Neural cell (in vitro differentiated cells): ENCODE measurements around the gene PERCC1. TPM values are rescaled to one million over a fixed set of nuclear protein-coding genes. Genes with fewer than 3 reads are reported as not detected.

Source experiments
- H2AFZ ChIP-seq: fragments of 200-600, 300-800 bp; sonication (generic), shearing (Covaris generic); 2 replicates; pipeline ENCODE4 v1.6.0; 2014; ENCODE audit warnings: low read depth, mild to moderate bottlenecking, antibody characterized with exemption, low read length, moderate library complexity
- H3F3A ChIP-seq: fragments of 200-600 bp; shearing (Covaris generic); 2 replicates; pipeline ENCODE4 v1.6.1; 2016; ENCODE audit warnings: mild to moderate bottlenecking, moderate library complexity, mixed read lengths, antibody characterized with exemption, low read length; ENCODE audit not compliant: insufficient read depth, poor library complexity, severe bottlenecking
- H3K27ac ChIP-seq: fragments of 200-600, 300-800 bp; sonication (generic), shearing (Covaris generic); 2 replicates; pipeline ENCODE4 v1.5.1; 2014; ENCODE audit warnings: mild to moderate bottlenecking, low read length, moderate library complexity
- H3K27me3 ChIP-seq: fragments of 300-800, 200-600 bp; sonication (generic), shearing (Covaris generic); 2 replicates; pipeline ENCODE4 v1.6.0; 2014; ENCODE audit warnings: mild to moderate bottlenecking, low read depth, low read length, moderate library complexity; ENCODE audit not compliant: insufficient read depth
- H3K36me3 ChIP-seq: fragments of 300-800, 200-600 bp; sonication (generic), shearing (Covaris generic); 2 replicates; pipeline ENCODE4 v1.5.1; 2014; ENCODE audit warnings: mild to moderate bottlenecking, antibody characterized with exemption, low read length, moderate library complexity; ENCODE audit not compliant: insufficient read depth
- H3K4me2 ChIP-seq: fragments of 300-800, 200-600 bp; sonication (generic), shearing (Covaris generic); 2 replicates; pipeline ENCODE4 v1.6.0; 2014; ENCODE audit warnings: mild to moderate bottlenecking, low read length
- H3K4me3 ChIP-seq: fragments of 300-800, 200-600 bp; sonication (generic), shearing (Covaris generic); 2 replicates; pipeline ENCODE4 v1.5.1; 2014; ENCODE audit warnings: mild to moderate bottlenecking, low read length, moderate library complexity
- H3K79me2 ChIP-seq: fragments of 200-600 bp; shearing (Covaris generic); replicated peaks from 2 replicates; pipeline ENCODE4 v1.6.0; 2014; ENCODE audit warnings: mild to moderate bottlenecking, low read length, moderate library complexity; ENCODE audit not compliant: insufficient read depth
- H3K9ac ChIP-seq: fragments of 300-800, 200-600 bp; sonication (generic), shearing (Covaris generic); 2 replicates; pipeline ENCODE4 v1.6.1; 2016; ENCODE audit warnings: mild to moderate bottlenecking, low read length, mixed read lengths
- H3K9me2 ChIP-seq: fragments of 200-600 bp; shearing (Covaris generic); 2 replicates; pipeline ENCODE4 v1.6.1; 2016; ENCODE audit warnings: mild to moderate bottlenecking, low read length, mixed read lengths; ENCODE audit not compliant: insufficient read depth
- H3K9me3 ChIP-seq: fragments of 200-600, 300-800 bp; sonication (generic), shearing (Covaris generic); 2 replicates; pipeline ENCODE4 v1.6.1; 2016; ENCODE audit warnings: mild to moderate bottlenecking, mixed run types, low read length, moderate library complexity, mixed read lengths
- H4K20me1 ChIP-seq: fragments of 200-600 bp; shearing (Covaris generic); 2 replicates; pipeline ENCODE4 v1.6.1; 2016; ENCODE audit warnings: mild to moderate bottlenecking, mixed run types; ENCODE audit not compliant: insufficient read depth
- EP300 ChIP-seq: fragments of 450-650 bp; conservative IDR thresholded peaks from 2 replicates; pipeline ENCODE4 v1.6.1; 2014; ENCODE audit warnings: antibody characterized with exemption, mild to moderate bottlenecking, moderate library complexity; ENCODE audit not compliant: poor library complexity, severe bottlenecking
- EZH2 ChIP-seq: fragments of 200-600, 300-800 bp; shearing (Covaris generic), sonication (generic); IDR thresholded peaks from 2 replicates; pipeline ENCODE4 v1.6.1; 2014; ENCODE audit warnings: antibody characterized with exemption, low read length, borderline replicate concordance, mild to moderate bottlenecking; ENCODE audit not compliant: insufficient read depth, poor library complexity, severe bottlenecking
- MXI1 ChIP-seq: fragments of 450-650 bp; conservative IDR thresholded peaks from 2 replicates; pipeline ENCODE4 v1.6.1; 2014; ENCODE audit warnings: antibody characterized with exemption, mild to moderate bottlenecking; ENCODE audit not compliant: poor library complexity, severe bottlenecking
- POLR2AphosphoS5 ChIP-seq: IDR thresholded peaks from 2 replicates; pipeline ENCODE4 v1.6.1; 2012
- RAD21 ChIP-seq: fragments of 450-650 bp; conservative IDR thresholded peaks from 2 replicates; pipeline ENCODE4 v1.6.1; 2014; ENCODE audit warnings: antibody characterized with exemption, mild to moderate bottlenecking, moderate library complexity
- SMC3 ChIP-seq: fragments of 450-650 bp; conservative IDR thresholded peaks from 2 replicates; pipeline ENCODE4 v1.6.1; 2014; ENCODE audit warnings: antibody characterized with exemption, mild to moderate bottlenecking, moderate library complexity; ENCODE audit not compliant: poor library complexity
- TAF1 ChIP-seq: IDR thresholded peaks from 2 replicates; pipeline ENCODE4 v1.6.1; 2012; ENCODE audit warnings: low read depth
- polyA plus RNA-seq: library from polyadenylated mRNA; depleted of rRNA; stranded (reverse); fragments of >200 nt; gene quantifications from 2 replicates; pipeline ENCODE4 v1.2.3, GENCODE V29; 2014
- TF ChIP-seq, protein P1 (sequence below): fragments of 450-650 bp; IDR thresholded peaks from 2 replicates; pipeline ENCODE4 v1.5.1; 2014; ENCODE audit warnings: antibody characterized with exemption, mild to moderate bottlenecking, moderate library complexity; ENCODE audit not compliant: poor library complexity, severe bottlenecking
- TF ChIP-seq, protein P2 (sequence below): IDR thresholded peaks from 2 replicates; pipeline ENCODE4 v1.6.1; 2012; ENCODE audit warnings: borderline replicate concordance

PERCC1 gene
- polyA plus RNA-seq, 1 donor from 2014 or later: not detected

DNA sequence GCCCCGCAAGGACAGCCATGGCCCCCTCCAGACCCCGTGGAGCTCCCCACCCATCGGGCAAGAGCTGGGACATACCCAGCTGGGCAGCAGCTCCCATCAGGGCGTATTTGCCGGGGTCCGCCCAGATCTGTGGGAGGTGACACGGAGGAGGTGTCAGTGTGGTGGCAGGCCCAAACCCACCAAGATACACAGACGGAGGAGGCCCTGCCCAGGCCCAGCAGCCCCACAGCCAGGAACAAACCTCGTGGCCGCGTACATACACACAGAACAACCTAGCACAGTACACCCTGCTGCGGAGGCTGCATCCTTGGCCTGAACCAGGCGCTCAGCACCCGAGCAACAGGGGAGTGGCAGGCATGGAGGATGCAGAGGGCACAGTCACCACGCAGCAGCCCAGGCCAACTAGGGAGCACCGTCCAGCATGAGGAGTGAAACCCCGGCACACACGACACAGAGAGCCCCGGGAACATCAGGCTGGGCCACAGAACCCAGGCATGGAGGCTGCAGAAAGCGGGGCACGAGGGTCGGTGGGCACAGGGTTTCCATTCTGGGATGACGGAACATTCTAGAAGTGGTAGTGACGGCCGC lies 18.4 kb downstream of the PERCC1 start:
- Histone ChIP-seq H2AFZ (no peak overlapping the region), H3K9ac (no peak overlapping the region), H3K9me2 (no peaks in the 10 kb centered on the region), H3K27me3 (no peaks in the 10 kb centered on the region), H3K9me3 (no peaks in the 10 kb centered on the region), H3K4me2 (no peak overlapping the region), H3K4me3 (no peak overlapping the region), H4K20me1 (no peaks in the 10 kb centered on the region), H3K27ac (no peak overlapping the region), H3F3A (no peaks in the 10 kb centered on the region), H3K36me3 (no peaks in the 10 kb centered on the region), H3K79me2 (no peaks in the 10 kb centered on the region)
- TF ChIP-seq, protein P1, sequence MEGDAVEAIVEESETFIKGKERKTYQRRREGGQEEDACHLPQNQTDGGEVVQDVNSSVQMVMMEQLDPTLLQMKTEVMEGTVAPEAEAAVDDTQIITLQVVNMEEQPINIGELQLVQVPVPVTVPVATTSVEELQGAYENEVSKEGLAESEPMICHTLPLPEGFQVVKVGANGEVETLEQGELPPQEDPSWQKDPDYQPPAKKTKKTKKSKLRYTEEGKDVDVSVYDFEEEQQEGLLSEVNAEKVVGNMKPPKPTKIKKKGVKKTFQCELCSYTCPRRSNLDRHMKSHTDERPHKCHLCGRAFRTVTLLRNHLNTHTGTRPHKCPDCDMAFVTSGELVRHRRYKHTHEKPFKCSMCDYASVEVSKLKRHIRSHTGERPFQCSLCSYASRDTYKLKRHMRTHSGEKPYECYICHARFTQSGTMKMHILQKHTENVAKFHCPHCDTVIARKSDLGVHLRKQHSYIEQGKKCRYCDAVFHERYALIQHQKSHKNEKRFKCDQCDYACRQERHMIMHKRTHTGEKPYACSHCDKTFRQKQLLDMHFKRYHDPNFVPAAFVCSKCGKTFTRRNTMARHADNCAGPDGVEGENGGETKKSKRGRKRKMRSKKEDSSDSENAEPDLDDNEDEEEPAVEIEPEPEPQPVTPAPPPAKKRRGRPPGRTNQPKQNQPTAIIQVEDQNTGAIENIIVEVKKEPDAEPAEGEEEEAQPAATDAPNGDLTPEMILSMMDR: no peak
- no peak for TF ChIP-seq MXI1
- TF ChIP-seq POLR2AphosphoS5: no peak
- no peak for TF ChIP-seq TAF1
- no peak for TF ChIP-seq EZH2
- no peak for TF ChIP-seq SMC3
- TF ChIP-seq RAD21: no peak
- TF ChIP-seq, protein P2, sequence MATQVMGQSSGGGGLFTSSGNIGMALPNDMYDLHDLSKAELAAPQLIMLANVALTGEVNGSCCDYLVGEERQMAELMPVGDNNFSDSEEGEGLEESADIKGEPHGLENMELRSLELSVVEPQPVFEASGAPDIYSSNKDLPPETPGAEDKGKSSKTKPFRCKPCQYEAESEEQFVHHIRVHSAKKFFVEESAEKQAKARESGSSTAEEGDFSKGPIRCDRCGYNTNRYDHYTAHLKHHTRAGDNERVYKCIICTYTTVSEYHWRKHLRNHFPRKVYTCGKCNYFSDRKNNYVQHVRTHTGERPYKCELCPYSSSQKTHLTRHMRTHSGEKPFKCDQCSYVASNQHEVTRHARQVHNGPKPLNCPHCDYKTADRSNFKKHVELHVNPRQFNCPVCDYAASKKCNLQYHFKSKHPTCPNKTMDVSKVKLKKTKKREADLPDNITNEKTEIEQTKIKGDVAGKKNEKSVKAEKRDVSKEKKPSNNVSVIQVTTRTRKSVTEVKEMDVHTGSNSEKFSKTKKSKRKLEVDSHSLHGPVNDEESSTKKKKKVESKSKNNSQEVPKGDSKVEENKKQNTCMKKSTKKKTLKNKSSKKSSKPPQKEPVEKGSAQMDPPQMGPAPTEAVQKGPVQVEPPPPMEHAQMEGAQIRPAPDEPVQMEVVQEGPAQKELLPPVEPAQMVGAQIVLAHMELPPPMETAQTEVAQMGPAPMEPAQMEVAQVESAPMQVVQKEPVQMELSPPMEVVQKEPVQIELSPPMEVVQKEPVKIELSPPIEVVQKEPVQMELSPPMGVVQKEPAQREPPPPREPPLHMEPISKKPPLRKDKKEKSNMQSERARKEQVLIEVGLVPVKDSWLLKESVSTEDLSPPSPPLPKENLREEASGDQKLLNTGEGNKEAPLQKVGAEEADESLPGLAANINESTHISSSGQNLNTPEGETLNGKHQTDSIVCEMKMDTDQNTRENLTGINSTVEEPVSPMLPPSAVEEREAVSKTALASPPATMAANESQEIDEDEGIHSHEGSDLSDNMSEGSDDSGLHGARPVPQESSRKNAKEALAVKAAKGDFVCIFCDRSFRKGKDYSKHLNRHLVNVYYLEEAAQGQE: no peak
- TF ChIP-seq EP300: no peak

DNA sequence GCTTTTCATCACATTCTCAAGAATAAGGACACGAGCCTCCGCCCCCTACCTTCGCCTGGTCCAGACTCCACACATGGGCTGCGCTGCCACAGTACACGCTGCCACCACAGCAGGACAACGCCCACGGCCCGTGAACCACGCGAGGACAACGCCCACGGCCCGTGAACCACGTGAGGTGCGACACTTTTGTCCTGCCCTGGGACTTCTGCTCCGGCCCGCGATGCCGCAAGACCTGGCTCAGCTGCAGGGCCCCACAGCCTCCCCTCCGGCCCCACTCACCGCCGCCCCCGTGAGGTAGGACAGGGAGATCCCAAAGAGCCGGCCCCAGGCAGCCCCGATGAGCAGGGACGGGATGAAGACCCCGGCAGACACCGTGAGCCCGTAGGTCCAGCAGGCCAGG lies 19.3 kb downstream of the PERCC1 start:
- H3F3A ChIP-seq: no peaks in the 10 kb centered on the region
- H3K4me3 ChIP-seq: no peak overlapping the region
- H3K9me2 ChIP-seq: no peaks in the 10 kb centered on the region
- TF ChIP-seq TAF1 (no peak), MXI1 (no peak), EZH2 (no peak), POLR2AphosphoS5 (no peak), SMC3 (no peak), EP300 (no peak), RAD21 (no peak)
- TF ChIP-seq, protein P2: no peak
- TF ChIP-seq, protein P1: no peak
- no peak overlapping the region for H3K4me2 ChIP-seq
- no peaks in the 10 kb centered on the region for H4K20me1 ChIP-seq
- H3K27ac ChIP-seq: no peak overlapping the region
- H2AFZ ChIP-seq: no peak overlapping the region
- no peaks in the 10 kb centered on the region for H3K36me3 ChIP-seq
- no peaks in the 10 kb centered on the region for H3K27me3 ChIP-seq
- H3K9ac ChIP-seq: no peak overlapping the region
- no peaks in the 10 kb centered on the region for H3K9me3 ChIP-seq
- H3K79me2 ChIP-seq: no peaks in the 10 kb centered on the region
